NCI-H1092 (cell line): Measurements from ENCODE around the gene ALOX12.

Source experiments
- DNase-seq: peaks from one replicate; lab custom pipeline; 2025; lab: John Stamatoyannopoulos, UW

Gene ALOX12

DNA sequence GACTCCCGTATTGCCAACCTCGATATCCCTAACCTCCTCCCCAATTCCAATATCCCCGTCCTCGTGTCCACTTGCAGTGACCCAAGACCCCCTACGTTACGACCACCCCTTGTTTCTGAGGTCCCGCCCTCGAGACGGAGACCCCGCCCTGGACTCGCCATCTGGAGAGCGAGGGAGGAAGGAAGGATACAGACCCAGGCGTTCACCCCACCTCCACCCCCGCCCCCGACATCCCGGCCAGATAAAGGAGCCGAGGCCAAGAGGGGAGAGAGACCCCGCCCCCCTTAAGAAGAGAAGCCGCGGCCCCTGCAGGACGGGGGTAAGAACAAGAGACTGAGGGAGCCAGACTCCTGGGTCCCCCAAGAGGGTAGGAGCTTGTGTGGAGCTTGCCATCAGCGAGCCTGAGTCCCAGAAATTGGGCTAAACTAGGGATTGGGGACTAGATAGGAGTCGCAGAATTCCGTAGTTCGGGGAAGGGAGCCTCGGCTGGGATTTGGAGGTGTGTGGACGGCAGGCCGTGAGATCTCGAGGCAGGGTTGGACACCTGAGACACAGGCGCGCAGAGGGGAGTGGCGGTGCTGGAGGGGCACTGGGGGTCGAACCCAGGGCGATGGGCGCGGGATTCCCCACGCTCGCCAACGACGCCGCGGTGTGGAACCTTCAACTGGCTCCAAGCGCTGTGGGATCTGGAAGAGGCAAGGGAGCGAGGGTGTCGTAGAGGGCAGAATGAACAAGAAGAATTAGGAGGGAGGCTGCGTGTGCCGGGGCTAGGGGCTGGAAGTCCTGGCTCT is 27.1 kb downstream of the ALOX12 start, which contains the start of gene BCL6B:
Gene BCL6B, plus strand, starts transcription at position 270 of the 791 bp plus-strand sequence. CDS start 622 bp downstream, outside the sequence.
- no peak for DNase-seq

DNA sequence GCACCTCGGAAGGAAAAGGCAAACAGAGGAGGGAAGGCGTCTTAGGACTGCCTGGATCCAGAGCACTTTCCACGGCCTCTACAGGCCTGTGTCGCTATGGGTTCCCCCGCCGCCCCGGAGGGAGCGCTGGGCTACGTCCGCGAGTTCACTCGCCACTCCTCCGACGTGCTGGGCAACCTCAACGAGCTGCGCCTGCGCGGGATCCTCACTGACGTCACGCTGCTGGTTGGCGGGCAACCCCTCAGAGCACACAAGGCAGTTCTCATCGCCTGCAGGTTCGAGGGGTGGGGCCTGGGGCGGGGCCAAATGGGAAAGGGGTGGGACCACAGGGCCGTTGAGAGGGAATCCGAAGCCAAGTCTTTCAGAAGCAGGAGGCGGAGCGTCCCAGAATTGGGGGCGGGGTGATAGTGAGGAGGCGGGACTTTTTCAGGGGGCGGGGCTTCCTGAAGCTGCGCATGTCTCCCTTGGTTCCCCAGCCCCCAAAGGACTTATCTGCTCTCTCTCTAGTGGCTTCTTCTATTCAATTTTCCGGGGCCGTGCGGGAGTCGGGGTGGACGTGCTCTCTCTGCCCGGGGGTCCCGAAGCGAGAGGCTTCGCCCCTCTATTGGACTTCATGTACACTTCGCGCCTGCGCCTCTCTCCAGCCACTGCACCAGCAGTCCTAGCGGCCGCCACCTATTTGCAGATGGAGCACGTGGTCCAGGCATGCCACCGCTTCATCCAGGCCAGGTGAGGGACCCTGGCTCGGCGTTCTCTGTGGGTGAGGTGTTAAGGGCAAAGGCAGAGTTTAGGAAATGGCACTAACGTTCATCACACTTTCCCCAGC is 27.9 kb downstream of the ALOX12 start:
- peak; percentile 47 for DNase-seq

DNA sequence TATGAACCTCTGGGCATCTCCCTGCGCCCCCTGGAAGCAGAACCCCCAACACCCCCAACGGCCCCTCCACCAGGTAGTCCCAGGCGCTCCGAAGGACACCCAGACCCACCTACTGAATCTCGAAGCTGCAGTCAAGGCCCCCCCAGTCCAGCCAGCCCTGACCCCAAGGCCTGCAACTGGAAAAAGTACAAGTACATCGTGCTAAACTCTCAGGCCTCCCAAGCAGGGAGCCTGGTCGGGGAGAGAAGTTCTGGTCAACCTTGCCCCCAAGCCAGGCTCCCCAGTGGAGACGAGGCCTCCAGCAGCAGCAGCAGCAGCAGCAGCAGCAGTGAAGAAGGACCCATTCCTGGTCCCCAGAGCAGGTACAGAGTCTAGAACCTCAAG is 28.5 kb downstream of the ALOX12 start:
- no peak for DNase-seq

DNA sequence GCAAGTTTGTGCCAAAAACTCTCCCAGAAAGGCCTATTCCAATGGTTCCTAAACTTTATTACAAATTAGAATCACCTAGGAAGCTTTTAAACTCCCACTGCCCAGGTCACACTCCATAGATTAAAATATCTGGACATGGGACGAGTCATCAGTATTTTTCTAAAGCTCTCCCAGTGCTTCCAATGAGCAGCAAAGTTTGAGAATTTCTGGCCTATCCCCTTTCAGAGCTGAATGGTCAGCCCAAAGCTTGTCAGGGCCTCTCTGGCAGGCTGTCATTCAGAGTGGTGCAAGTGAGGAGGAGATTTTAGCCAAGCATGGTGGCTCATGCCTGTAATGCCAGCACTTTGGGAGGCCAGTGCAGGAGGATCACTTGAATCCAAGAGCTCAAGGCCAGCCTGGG is 29.4 kb downstream of the ALOX12 start:
- no peak for DNase-seq

DNA sequence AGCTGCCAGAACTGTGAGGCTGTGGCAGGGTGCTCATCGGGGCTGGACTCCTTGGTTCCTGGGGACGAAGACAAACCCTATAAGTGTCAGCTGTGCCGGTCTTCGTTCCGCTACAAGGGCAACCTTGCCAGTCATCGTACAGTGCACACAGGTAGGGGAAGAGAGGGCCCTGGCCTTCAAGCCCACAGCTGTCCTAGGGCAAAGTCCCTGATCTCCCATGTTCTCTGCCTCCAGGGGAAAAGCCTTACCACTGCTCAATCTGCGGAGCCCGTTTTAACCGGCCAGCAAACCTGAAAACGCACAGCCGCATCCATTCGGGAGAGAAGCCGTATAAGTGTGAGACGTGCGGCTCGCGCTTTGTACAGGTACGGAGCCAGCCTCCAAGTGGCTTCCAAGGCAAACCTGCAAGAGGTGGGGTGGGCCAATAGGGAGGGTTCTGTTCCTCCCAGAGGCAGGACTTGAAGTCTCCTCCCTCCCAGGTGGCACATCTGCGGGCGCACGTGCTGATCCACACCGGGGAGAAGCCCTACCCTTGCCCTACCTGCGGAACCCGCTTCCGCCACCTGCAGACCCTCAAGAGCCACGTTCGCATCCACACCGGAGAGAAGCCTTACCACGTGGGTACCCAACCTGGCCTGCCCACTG is 30.7 kb downstream of the ALOX12 start:
- DNase-seq = no peak

DNA sequence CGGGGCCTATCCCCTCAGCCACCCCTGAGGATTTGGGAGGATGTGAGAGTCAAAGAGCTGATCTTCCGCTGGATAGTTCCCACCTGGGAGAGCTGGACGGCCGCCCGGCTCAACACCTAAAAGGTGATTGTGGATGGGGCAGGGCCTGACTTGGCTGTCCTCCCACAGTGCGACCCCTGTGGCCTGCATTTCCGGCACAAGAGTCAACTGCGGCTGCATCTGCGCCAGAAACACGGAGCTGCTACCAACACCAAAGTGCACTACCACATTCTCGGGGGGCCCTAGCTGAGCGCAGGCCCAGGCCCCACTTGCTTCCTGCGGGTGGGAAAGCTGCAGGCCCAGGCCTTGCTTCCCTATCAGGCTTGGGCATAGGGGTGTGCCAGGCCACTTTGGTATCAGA is 31.5 kb downstream of the ALOX12 start:
- no peak for DNase-seq

DNA sequence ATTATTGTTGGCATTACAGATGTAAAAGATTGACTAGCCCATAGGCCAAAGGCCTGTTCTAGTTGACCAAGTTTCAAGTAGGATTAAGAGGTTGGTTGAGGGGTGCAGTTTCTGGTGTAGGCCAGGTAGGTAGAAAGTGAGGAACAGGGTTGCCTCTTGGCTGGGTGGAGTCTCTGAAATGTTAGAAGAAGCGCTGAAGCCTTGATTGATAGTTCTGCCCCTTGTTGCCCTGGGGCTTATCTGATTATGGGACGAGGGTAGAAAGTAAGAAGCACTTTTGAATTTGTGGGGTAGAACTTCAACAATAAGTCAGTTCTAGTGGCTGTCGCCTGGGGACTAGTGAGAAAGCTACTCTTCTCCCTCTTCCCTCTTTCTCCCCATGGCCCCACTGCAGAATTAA is 33.2 kb downstream of the ALOX12 start:
- no peak for DNase-seq

DNA sequence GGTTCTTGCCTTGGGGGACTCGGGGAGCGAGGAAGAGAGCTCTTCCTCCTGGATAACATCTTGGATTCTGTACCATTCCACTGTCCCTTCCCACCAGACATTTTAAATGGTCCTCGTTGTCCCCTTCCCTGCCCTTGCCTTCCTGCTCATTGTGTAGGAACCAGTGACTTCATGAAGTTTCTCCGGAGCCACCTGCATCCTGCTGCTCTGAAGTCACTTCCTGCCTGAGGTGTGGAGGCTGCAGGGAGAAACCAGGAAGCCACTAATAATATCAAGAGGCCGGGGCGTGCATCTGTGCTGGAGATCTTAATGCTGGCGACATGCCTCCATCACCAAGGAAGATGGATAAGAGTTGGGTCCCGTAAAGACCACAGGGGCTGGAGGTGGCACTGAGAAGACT is 33.8 kb downstream of the ALOX12 start:
- DNase-seq = no peak

DNA sequence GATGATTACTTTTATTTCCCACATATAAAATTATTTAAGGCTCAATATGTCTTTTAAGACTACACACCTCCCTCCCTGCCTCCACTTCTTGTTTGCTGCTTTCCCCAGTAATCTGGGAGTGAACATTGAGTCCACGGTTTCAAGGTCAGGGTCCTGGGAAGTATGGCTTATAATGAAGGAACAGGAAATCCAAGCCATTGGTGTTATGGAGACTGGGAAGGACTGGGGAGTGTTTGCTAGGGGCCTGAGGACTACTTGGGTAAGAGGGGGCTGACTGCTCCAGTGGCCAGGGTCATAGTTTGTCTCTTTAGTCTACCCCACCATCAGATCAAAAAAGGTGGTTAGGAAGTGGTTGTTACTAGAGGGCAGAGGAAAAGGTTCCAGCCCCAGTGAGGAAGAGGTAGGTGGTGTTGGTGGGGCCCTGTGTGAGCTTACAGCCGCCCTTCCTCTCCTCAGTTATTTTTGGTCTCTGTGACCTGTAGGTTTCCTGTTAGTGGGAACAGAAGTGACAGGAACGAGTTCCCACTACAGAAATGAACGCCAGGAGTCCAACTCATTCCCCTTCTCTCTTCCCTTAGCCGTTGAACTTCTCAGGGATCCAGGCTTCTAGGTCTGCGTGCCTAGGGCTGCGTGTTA is 39.2 kb downstream of the ALOX12 start:
- no peak for DNase-seq

DNA sequence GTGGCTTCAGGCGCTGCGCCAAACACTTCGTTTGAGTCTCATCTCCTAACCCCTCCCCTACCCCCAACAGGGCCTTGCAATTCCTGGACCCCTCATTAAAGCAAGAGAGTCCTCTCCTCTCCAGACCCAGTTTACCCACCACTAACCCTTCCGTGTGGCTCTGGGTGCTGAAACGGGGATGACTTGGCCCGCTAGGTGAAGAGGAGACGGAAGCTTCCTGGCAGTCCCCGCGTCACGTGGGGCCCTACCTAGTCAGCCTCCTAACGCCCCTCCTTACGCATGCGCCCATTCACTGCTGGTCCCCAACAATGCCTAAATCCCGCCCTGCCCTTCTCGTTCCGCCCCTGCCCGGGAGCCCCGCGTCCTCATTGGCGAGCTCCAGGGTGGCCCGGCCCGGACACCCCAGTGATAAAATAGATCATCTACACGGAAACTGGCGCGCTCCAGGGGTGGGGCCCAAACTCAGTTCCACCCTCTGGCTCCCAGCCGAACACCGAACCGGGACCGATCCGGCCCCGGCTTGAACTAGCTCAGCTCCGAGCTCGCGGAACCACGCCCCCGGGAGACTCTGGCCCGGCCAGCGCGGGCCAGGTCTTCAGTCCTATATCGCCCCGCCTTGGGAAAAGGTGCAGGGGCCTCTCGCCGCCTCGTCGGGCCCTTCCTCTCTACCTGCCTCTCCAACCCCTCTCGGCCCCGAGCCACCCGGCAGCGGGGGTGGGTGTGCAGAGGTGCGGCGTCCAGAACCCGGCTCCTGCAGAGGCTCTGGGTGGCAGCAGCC is 39.9 kb downstream of the ALOX12 start, which contains the start of gene SLC16A13:
Gene SLC16A13, plus strand, starts transcription at position 425 of the 778 bp plus-strand sequence. CDS start 368 bp downstream, outside the sequence.
- DNase-seq = peak; percentile 85

DNA sequence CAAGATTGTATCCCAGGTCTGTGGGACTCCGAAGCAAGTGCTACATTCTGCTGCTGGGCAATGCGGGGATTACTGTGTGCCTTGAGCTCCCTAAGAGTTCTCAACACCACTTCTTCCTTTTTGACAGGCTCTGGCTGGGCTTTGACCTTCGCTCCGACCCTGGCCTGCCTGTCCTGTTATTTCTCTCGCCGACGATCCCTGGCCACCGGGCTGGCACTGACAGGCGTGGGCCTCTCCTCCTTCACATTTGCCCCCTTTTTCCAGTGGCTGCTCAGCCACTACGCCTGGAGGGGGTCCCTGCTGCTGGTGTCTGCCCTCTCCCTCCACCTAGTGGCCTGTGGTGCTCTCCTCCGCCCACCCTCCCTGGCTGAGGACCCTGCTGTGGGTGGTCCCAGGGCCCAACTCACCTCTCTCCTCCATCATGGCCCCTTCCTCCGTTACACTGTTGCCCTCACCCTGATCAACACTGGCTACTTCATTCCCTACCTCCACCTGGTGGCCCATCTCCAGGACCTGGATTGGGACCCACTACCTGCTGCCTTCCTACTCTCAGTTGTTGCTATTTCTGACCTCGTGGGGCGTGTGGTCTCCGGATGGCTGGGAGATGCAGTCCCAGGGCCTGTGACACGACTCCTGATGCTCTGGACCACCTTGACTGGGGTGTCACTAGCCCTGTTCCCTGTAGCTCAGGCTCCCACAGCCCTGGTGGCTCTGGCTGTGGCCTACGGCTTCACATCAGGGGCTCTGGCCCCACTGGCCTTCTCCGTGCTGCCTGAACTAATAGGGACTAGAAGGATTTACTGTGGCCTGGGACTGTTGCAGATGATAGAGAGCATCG is 42.4 kb downstream of the ALOX12 start:
- DNase-seq = no peak

DNA sequence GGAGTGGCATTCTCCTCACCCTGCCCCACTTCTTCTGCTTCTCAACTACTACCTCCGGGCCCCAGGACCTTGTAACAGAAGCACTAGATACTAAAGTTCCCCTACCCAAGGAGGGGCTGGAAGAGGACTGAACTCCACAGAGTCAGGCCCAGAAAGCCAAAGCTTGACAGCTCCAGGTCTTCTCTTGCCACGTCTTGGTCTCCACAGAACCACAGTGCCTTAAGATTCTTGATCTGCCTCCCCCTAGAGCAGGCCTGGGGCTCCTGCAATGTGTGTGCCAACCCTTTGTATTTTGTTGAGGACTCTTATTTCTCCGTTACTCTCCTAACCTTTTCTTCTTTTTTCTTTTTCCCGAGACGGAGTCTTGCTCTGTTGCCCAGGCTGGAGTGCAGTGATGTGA is 44.0 kb downstream of the ALOX12 start:
- DNase-seq = no peak

DNA sequence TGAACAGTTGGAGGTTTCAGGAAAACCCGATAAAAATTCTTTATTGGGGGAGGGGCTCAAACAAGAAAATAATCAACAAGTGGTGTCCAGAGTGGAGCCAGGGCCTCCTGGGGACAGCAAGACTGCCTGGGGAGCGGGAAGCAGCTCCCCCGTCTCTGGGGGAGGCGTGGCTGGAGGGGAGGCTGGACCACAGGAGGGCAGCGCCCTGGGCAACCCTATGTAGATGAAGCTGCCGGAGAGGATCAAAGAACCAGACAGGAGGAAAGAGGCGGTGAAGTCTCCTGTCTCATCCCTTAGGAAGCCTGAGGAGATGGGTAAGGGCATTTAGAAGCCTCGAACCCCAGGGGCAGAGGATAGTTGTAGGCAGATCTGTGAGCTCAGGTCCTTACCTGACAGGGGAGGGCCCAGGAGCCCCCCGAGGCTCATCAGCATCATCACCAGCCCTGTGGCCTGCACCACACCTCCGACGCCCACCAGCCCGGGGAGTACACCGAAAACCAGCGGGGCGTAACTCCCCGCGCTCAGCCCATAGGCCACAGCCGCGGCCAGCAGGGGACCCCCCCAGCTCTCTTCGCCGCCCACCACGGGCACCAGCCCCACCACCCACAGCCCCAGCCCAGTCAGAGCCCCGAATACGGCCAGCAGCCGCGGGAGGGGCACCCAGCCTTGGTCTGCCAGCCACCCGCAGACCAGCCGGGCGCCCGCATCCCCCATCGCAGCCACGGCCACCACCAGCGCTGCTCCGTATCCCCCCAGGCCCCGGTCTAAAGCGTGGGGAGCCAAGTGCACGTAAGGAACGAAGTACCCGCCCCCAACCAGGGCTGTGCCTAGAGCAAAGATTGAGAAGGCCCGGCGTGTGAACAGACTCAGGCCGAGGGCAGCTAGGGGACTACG is 46.0 kb downstream of the ALOX12 start:
- no peak for DNase-seq

DNA sequence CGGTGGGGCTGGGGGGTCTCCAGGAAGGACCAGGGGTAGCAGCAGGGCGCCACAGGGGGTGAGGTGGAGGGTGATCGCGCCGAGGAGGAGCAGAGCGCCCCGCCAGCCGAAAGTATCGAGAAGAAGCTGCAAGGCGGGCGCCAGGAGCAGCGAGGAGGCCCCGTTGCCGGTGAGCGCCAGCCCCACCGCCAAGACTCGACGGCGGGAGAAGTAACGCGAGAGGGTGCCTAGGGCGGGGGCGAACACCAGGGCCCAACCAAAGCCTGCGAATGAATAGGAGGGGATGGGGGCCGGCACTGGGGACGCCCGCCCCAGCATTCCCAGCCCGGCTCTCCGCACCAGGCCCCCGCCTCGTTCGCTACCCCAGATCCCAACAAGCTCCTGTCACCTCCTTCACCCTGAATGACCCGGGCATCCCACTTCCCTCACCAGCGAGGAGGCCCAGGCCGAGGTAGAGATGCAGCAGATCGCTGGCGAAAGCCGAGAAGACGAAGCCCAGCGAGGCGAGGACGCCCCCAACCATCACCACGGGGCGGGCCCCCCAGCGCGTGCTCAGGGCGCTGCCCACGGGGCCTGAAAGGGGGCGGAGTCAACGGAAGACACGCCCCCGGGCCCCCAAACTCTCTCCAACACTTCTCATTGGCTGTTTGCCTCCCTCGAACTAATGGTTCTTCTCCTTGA is 46.8 kb downstream of the ALOX12 start:
- DNase-seq = no peak

DNA sequence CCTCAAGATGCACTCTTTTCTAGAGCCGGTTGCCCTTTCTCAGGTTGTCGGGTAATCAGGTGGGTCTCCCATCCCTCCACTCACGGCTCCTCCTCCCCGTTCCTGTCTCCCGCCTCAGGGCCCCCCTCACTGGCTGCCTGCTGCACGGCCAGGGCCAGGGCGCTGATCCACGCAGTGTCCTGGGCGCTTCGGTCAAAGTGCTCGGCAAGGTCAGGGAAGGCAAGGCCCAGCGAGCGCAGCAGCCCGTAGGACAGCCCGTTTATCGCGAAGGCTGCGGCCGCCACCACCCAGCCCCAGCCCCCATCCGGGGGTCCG is 47.3 kb downstream of the ALOX12 start:
- DNase-seq = no peak

DNA sequence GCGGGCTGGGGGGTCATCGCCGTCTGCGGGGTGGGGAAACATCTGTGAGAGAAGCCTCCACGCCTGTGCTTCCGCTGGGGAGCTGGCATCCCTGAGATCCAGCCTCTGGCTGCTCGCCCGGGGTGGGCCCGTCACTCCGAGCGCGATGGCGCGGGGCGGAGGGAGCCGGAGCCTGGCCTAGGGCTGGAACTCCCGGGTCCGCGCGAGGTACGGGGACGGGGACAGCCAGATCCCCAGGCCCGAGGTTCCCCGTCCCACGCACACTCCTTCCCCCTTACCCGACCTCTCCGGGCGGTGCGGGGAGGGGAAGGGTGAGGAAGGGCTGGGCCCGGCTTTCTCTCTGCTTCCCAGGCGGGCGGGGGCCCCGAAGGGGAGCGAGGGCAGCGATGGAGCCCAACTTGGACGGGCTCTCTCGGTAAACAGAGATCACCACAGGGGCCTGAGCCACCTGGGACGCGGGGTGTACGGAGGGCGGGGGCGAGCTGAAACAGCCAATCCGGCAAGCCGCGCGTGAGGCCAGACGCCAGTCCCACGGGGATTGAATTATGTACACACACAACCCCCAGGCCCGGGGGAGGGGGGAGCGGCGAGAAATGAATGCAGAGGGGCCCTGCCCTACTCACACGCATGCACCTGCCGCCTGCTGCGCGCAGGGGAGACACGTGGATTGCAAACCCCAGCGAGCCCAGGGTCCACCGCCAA is 47.8 kb downstream of the ALOX12 start, which contains the start of gene SLC16A11:
Gene SLC16A11, minus strand, starts transcription at position 596 of the 702 bp plus-strand sequence. Its CDS starts 579 bp downstream, at position 17.
- peak; percentile 83 for DNase-seq

DNA sequence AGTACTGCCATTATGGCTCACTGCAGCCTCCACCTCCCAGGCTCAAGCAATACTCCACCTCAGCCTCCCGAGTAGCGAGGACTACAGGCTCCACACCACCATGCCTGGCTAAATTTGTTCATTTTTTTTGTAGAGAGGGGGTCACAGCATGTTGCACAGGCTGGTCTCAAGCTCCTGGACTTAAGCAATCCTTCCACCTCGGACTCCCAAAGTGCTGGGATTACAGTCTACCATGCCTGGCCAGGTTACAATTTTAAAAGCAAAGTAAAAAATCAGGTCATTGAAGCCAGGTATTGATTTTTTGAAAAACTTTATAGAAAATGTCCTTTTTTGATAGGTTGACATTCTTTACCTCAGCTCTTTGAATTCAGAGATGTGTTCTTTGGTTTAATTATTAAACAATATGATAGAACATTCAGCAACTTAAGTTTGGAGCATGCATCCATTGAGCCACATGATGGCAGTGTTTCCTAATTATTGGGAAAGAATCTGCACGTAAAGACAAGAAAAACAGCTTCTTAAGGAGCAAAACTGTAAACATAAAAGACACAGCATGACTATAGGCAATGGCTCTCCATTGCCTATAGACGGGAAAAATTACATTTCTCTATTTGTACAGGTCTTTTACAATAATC is 49.8 kb downstream of the ALOX12 start:
- peak; percentile 9 for DNase-seq
